HG03571 (cell line): Measurements from ENCODE around the gene BBS2.

Source experiments
- ATAC-seq: cut with Tn5 transposase; IDR thresholded peaks from one replicate; pipeline ENCODE4 v1.9.1; 2021; ENCODE audit not compliant: unreplicated experiment

The BBS2 gene, protein sequence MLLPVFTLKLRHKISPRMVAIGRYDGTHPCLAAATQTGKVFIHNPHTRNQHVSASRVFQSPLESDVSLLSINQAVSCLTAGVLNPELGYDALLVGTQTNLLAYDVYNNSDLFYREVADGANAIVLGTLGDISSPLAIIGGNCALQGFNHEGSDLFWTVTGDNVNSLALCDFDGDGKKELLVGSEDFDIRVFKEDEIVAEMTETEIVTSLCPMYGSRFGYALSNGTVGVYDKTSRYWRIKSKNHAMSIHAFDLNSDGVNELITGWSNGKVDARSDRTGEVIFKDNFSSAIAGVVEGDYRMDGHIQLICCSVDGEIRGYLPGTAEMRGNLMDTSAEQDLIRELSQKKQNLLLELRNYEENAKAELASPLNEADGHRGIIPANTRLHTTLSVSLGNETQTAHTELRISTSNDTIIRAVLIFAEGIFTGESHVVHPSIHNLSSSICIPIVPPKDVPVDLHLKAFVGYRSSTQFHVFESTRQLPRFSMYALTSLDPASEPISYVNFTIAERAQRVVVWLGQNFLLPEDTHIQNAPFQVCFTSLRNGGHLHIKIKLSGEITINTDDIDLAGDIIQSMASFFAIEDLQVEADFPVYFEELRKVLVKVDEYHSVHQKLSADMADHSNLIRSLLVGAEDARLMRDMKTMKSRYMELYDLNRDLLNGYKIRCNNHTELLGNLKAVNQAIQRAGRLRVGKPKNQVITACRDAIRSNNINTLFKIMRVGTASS

DNA sequence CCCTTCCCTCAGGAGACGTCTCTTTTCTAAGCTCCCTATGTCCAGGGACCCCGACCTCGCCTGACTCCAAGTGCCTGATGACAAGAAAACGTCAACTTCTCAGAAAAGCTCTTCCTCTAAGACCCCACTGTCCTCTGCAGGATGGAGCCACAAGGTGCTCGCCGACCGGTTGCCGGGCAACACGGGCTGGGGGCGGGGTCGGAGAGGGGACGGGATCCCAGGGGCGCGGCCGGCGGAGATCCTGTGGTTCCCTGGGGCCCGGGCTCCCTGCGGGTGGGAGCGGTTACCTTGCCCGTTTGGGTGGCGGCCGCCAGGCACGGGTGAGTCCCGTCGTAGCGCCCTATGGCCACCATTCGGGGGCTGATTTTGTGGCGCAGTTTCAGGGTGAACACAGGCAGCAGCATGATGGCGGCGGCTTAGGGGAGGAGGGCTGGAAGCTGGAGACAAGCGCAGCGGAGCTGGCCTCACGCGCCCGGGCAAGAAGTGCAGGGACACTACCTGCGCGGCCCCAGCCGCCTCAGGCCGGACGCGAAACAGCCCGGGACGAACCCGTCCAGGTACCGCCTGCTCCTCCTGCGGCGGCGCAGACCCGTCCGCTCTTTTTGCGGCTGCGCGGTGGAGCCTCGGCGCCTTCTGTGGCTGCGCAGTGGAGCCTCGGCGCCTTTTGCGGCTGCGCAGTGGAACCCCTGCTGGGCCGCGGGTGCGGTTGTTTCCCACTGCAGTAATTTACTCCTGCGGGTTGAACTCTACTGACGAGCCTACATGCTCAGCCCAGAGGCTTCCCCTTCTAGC is at the start of gene BBS2:
Gene BBS2, minus strand, starts transcription at position 566 of the 792 bp plus-strand sequence. Its CDS starts 162 bp downstream, at position 404.
- ATAC-seq: peak; percentile 86

DNA sequence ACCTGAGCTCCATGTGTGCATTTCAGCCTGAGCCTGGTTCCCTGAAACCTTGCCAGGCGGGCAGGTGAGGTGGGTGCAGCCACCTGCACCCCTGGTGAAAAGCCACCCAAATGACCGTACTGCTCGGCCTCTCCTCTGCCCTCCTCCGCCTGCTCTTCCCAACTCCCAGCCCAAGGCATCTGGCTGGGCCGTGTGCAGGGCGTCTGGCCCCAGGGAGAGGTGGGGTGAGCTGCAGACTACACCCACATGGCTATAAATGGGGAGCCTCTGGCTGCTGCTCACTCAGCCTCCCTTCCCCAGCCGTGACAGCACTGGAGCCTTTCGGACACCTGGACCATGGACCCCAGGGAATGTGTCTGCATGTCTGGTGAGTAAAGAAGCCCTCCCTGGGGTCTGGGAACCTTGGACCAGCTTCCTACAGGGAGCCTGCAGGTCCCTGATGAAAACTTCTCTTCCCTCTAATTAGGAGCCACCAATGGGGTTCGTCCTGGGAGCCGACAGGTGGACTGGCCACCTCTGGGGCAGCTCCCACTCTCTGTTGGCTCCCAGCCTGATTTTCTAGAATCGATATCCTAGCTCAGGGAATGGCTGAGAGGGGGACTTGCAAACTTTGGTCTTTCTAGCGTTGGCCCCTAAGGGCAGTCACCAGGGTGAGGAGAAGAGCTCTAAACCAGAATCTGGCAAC is 45.1 kb upstream of the BBS2 start, which contains the start of gene MT4:
Gene MT4, plus strand, starts transcription at position 281 of the 685 bp plus-strand sequence. Its CDS starts 56 bp downstream, at position 337.
- no peak for ATAC-seq

DNA sequence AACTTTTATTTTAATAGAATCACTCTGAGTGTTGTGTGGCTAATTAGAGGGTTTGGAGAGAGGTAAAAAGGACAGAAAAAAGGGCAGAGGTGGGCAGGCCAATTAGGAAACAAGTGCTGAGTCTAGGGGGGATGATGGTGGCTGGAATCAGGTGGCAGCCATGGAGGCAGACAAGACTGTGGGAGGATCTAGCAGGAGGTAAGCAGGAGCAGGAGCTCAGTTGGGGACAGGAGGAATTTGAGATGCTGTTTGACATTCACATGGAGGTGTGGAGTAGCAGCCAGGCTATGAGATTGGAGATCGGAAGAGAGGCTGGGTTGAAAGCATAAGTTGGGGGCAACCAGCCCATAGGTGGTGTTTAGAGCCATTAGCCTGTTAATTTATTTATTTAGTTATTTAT is 41.3 kb upstream of the BBS2 start:
- ATAC-seq: no peak

DNA sequence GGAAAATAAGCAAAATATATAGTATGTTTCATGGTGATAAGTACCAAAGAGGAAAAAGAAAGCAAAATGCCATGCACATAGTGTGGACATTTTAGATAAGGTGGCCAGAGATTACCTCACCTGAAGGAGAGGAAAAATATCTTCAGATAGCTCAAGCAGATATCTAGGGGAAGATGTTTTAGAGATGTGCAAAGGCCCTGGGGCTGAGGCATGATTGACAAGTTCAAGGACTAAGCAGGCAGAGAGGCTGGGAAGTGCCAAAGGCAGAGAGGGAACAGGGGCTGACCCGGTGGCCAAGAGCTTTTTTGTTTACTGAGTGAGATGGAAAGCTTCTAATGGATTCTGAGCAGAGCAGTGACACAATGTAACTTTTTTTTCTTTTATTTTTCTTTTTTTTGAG is 40.6 kb upstream of the BBS2 start:
- ATAC-seq: no peak

DNA sequence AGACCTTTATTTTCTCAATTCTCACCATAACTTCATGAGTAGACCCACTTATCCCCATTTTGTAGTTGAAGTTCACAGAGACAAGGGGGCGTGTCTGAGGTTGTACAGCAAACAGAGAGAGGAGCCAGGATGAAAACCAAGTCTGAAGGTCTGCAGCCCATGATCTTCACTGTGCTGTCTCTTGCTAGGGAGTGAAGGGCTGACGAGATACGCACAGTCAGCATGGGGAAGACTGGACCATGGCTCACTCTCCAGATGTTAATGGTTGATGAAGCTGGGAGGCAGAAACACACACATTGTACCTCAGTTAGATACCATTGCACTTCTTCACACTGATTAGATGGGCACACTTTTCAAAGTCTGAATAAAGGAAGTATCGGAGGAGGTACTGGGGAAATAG is 39.3 kb upstream of the BBS2 start:
- no peak for ATAC-seq

DNA sequence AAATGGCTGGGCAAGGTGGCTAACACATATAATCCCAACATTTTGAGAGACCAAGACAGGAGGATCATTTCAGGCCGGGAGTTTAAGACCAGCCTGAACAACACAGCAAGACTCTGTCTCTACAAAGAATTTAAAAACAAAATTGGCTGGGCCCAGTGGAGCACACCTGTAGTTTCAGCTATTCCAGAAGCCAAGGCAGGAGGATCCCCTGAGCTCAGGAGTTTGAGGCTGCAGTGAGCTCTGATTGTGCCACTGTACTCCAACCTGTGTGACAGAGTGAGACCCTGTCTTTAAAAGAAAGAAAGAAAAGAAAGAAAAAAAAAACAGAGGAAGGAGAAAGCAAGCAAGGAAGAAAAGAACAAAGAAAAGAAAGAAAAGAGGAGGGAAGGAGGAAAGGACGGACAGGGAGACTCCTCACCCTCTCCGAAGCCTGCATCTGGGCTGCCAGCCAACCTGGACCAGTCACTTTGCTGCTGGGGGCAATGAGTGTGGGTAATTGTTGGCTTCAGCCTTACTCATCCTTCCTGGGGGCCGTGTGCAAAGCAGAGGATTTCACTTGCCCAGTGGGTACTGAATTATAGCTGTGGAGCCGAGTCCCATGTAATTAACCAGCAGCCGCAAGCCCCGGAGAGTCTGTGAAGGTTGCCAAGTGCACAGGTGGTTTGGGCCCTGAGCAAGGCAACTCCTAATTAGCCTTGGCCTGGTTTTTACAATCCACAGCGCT is 38.4 kb upstream of the BBS2 start:
- no peak for ATAC-seq

DNA sequence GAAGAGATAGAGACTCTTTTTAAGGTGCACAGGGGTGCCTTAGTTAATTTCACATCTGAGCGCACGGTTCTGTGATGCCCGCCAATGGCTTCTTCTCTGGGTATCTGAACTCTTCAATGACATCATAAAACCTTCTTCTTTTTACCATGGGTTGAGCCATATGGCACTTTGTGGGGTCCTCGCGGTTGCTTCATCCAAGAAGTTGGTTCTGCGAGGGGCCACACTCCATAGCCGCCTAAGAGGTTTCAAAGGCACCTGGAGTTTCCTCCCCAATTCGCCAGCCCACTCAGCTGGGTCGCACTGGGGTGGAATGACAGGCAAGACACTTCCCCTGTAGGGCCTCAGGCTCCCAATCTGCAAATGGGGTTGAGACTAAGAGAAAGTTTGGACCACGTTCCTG is 34.6 kb upstream of the BBS2 start:
- ATAC-seq: no peak

DNA sequence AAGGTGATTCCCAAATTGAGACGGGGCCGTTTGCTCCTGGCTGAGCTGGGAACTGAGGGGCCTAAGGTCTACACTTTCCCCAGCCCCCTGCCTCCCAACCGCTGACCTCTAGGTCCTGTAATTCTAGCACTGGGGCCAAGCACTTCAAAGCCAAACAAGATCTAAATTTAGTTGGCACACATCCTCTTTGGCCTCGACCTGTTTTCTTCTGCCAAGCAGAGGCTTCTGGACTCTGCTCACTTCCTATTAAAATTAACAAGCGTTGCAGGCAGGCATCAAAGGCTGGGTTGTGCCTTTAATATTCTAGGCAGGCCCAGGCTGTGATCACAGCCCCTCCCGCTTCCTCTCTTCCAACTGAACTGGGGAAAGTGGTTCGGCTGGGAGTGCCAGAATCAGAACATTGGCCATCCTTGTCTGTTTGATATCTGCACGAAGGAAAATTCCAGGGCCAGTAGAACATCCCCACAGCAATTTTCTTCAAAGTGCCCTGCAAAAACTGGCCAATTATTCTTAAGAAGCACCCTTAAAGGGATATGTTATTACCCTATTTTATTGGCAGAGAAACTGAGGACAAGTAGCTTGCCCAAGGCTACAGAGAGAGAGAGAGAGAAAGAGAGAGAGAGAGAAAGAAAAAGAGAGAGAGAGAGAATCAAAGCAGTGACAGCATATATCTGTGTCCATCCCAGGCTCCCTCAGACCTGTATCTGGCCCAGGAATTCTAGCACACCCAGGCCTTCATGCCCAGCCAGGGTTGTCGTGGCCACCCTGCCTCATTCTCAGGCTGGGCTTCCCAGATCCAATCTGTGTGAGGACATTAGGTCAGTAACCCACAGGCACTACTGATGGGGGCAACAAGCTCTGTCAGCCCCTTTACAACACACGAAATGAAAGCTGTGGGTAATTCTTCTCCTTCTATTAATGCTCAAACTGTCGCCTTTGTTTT is 32.2 kb upstream of the BBS2 start:
- no peak for ATAC-seq

DNA sequence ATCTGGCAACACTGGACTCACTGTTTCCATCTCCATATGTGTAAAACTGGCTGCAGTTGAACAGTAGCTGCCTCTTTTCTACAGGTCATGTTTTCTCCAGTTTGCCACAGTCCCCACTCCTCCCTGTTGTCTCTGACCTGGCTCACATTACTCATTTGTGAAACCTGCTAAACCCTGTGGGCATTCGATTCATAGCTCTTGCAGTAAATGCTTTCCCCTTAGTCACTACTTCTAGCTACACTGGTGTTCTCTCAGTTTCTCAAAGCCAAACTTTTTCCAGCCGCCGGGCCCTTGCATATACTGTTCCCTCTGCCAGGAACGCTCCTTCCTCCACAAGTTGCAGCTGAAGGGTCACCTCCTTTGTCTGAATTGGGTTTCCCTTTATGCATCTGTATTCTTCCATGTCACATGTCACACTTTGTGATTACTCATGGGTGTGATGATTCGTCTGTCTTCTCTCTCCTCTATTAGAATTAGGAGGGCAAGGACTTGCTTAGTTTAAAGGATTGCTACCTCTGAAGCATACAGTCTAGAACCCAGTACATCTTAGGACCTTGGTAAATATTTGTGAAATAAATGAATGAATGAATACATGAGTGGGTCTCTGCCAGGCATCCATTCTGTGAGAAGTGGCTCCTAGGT is 30.0 kb upstream of the BBS2 start:
- ATAC-seq: no peak

DNA sequence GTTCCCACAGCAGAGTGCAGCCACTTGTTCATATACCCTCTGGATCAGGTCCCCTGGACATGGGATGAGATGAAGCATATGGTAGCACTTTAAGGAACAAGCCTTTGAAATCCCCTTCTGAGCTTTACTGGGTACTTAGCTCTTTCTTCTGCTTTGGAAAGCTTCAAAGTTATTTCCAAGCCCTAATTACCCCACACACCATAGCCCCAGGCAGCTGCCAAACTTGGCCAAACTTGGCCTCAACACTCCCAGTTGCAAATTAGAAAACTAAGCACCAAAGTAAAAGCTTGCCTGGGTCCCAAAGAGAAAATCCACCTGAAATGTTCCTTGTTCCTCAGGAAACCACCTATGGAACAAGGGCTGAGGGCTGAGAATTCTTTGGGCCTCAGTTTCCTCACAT is 29.3 kb upstream of the BBS2 start:
- no peak for ATAC-seq

DNA sequence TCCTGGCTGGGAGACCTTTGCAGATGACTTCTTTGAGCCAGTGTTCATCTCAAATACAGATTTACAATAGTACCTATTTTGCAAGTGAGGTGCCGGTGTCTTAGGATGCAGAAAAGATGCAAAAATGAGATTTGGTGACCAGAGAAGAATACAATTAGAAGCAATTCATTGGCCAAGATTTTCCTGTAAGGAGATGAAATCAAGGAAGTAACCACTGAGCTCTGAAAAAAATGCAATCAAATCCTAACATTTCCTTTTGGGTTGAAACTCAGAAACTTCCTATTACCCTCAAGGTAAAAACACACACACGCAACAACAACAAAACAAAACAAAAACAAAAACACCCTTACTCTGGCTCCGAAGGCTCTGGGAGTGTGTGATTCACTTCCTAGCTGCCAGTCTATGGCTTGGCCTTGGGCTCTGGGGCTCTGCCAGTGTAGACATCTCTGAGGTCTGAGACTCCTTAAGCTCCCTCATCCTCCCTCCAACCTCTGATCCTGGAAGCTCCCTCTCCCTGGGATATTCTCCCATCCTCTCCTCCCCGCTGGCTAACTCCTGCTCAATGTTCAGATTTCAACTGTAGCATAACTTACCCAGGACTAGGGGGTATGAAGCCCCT is 28.2 kb upstream of the BBS2 start:
- ATAC-seq: no peak

DNA sequence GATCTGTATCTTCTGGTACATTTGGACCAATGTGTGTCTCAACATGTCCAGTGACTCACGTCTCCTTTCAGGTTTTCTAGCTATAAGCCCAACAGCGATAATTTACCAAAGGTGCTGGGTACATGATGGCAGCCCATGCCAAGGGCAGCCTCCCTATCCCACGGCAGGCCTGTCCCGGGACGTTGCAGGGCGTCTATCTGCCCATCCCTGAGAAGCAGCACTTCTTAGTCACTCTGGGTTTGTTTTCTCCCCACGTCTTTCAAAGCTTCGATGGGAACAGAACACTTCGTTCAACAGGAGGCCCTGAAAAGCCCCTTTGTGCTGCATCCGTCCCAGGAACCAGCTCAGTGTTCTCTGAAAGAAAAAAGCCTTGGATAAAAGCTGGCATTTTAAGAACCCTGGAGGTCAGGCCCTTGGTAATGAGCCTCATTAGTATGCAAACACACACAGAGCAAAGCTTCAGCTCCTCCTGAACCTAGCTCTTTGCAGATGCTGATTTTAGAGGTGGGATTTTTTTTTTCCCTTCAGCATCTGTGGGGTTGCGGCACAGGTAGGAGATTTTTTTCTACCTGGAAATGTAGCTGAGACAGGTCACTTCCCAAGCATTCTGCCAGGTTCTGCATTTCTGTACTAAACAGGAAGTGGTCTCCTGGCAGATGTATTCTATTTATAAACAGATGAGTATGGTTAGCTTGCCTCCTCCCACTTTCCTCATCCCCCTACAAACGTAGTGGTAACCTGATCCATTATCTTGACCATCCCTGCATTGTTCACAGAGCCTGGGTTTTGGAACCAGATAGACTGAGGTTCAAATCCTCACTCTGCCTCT is 27.5 kb upstream of the BBS2 start:
- ATAC-seq: no peak

DNA sequence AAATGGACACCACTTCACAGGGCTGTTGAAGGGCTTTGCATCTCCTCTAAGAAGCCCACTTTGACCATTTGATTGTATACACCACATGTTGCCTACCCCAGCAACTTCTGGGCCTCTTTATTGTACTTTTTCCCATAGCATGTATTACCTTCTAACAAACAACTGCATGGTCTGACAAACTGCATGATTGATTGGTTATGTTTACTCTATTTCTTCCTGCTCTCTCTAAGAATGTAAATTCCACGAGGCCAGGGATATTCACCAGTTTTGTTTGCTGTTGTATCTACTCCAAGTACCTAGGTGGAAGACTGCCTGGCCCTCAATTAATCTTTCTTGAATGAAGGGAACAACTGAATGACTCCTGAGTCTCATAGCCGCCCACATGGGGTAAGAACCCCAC is 22.2 kb upstream of the BBS2 start:
- ATAC-seq: no peak

DNA sequence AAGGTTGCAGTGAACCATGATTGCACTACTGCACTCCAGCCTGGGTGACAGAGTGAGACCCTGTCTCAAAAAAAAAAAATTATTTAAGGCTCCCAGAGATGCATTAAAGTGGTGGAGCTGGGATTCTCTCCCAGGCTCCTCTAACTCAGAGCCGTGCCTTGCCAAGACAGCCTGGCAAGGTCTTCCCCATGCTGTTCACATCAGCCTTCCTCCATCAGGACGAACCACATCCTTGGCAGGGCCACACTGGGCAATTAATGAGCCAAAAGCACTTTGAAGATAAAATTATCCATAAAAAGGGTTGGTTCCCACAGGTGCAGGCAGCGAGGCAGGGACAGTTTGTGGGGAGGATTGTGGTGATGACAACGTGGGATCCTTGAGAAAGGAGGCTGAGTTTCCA is 19.8 kb upstream of the BBS2 start:
- ATAC-seq: no peak

DNA sequence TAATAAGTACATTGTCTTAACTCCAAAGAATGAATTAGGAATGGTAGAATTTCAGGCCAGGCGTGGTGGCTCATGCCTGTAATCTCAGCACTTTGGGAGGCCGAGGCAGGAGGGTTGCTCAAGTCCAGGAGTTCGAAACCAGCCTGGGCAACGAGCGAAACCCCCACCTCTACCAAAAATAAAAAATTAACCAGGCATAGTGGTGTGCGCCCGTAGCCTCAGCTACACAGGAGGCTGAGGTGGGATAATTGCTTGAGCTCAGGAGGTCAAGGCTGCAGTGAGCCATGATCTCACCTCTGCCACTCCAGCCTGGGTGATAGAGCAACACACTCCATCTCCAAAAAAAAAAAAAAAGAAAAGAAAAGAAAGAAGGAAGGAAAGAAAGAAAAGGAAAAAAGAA is 18.5 kb upstream of the BBS2 start:
- ATAC-seq: no peak

DNA sequence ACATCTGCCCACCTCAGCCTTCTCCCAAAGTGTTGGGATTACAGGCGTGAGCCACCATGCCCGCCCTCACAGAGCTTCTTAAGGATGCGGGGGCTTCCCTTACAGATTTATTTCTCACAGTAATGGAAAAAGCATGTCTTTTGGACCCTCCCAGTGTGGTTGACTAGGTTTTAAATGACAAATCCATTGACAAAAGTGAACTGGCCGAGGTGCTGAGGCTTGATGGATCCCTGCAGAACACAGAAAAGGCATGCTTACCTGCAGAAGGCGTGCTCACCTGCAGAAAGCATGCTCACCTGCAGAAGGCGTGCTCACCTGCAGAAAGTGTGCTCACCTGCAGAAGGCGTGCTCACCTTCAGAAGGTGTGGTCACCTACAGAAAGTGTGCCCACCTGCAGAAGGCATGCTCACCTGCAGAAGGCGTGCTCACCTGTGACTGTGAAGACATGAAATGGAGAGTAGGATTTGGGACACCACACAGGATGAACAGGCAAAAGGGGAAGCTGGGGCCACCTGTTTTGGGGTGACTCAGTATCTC is 15.1 kb upstream of the BBS2 start:
- ATAC-seq: no peak

DNA sequence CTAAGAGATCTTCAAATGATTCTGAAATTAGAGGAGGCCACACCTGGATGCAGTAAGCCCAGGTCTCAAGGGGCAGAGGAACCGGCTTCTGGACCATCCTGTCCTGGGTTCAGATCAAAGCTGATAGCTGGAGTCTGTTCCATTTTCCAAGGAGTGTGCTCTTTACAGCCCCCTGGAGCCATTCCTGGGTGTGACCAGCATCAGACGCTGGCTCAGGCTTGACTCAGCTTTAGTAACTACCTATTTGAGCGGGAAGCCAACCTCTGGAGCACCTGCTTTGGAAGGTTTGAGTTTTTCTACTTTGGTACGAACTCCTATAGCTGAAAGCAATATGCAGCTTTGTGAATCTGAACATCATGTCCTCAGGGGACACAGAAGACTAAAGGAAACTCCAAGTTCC is 12.9 kb upstream of the BBS2 start:
- no peak for ATAC-seq
